ENCODE data around the gene SRD5A2.
A peak's percentile ranks its signal among the peaks of the same experiment; 100 is the strongest.

The SRD5A2 gene

DNA sequence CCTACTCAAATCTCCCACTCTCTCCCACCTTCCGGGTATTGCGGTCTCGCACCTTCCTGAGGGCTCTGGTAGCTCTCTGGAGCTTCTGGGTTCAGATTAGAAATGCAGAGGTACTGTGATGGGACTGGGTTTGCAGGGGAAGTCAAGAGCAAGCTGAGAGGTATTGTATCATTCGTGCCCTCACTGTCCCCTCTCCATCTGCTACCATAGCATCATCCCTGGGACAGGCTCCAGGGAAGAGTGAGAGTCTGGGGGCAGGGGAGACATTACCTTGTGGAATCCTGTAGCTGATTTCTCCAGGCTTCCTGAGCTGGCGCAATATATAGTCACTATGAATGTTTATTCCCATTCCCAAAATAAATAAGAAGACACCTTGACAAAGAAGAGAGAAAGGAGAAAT, 49.6 kb downstream of the SRD5A2 start:
- no peak for DNase-seq

DNA sequence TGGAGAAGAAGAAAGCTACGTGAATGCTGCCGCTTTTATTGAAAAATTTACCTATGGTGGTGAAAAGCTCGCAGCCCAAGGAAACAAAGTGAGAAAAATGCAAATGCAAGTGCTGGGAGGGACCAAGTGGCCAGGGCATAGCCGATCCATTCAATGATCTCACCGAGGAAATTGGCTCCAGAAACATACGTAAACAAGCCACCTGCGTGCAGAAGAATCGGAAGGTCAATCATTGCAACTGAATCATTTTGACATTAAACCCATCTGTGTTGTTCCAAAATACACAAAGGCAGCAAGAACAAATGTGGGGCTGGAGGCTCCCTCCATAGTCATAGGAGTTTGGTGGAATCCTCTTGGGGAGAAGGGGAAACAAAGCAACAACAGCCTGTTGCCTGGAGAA, 51.5 kb downstream of the SRD5A2 start:
- no peak for DNase-seq

- no peak for DNase-seq
Observed at GRCh38 chr2:31528823-31529222, 51.9 kb downstream of the SRD5A2 start.

- no peak for DNase-seq
Observed at GRCh38 chr2:31526946-31527732, 53.6 kb downstream of the SRD5A2 start.

DNA sequence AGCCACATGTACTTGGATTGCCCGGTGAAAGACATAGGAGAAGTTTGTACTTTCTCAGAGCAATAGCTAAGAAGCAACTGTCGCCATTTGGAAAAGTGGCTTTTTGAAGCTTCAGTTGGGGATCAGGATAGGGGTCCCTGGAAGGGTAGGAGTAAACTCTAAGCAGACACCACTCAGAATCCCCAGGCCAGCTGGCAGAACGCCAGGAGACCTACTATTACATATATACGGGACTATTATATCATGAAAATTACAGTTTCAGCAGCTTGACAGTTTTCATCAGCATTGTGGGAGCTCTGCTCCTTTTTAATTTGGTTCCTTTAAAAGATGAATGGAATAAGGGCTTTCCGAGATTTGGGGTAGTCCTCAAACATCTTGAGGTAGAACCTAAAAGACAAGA, 54.9 kb downstream of the SRD5A2 start:
- no peak for DNase-seq

DNA sequence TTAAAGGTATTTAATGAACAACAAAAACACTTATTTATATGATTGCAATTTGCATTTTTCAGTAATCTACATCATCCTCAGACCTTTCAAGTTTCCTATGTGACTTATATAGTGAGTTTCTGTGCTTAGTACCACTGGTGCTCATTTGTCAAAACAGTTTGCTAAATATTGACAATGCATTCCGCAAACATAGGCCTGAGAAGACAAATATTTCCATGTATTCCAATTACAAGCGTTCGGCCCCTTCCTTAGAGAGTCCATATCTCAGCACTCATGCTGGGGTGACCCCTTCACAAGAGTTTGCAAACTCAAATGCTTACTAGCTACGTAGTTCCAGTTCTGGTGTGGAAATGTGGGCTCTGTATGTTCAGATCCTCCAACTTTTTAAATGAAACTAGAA, 56.1 kb downstream of the SRD5A2 start:
- no peak for DNase-seq

GRCh38 chr2:31523871-31524492, 56.8 kb downstream of the SRD5A2 start:
- peak; percentile 25 to 30 for DNase-seq

DNA sequence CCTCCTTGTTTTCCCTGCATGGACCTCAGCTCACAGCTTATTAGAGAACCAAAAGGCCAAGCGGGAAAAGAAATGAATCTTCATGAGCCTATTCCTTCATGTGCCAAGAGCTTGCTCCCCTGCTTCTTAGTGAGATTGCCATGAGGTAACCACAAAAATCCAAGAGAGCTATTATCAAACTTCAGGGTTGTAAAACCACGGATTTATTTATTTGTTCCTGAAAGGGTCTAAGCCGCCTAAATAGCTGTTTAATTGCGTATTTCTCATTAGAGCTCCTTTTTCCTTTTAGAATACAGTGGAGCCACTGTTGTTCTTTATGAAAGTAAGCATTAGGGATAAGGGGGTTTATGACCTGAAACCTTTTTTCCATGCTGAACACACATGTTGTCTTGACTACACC, 58.0 kb downstream of the SRD5A2 start:
- DNase-seq: no peak

DNA sequence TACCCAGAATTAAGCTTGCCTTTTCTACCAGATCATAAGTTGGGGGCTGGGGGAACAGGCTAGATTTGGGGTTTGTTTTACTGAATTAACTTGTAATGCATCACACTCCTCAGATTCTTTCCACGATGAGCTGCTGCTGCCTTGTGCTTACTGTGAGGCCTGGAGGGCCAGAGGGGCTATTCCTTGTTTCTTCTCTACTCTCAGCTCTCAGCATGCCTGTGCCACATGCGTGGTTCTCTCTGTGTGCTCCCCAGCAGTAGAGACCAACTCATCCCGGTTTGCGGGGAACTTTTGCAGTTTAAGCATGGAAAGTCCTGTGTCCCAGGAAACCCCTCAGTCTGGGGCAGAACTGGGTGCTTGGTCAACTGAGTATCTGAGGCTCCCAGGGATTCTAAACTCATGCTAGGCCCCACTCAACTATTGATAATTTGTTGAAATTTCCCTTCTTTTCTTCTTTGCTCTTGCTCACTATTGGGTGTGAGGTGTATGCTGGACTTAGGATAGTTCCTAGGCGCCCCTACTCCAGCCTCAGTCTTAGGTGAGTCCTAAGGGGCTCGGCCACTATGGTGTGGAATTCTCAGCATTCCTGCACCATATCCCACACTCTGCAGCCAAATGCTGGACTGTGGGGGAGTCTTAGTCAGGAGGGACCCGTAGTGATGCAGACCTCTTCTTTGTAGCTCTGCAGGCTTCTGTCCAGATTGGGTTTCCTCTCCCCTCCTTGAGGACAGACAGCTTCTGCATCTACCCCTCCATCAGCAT, 63.1 kb downstream of the SRD5A2 start:
- no peak for DNase-seq

GRCh38 chr2:31515586-31515985, 65.2 kb downstream of the SRD5A2 start:
- no peak for DNase-seq

GRCh38 chr2:31513553-31513952, 67.2 kb downstream of the SRD5A2 start:
- no peak for DNase-seq

DNA sequence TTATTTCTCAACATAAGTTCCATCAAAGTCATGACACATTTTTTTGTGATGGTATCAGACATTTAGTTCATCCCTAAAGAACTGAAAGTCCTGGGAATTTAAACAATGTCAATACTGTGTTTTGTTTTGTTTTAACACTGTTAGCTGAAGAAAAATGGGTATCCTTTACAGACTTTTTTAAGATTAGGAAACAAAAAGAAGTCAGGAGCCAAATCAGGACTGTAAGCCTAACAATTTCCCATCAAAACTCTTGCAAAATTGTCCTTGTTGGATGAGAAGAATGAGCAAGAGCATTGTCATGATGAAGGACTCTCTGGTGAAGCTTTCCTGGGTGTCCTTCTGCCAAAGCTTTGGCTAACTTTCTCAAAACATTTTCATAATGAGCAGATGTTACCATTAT, 69.4 kb downstream of the SRD5A2 start:
- no peak for DNase-seq

DNA sequence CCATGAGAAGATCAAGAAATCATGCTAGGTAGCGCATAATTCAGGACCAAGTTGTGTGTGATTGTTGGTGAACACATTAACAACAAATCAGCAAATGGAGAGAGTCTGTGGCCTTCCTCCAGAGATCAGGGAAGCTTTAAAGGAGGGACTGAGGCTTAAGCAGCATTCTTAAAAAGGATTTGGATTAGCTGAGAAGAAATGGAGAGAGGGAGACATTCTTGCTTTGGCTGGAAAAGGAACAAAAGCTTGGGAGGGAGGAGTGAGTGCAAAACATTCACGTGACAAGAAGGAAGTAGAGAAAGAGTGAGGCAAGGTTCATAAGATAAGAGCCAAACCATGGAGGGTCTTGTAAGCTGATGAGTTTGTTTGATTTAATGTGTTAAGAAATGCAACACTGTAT, 75.6 kb downstream of the SRD5A2 start:
- DNase-seq: no peak

DNA sequence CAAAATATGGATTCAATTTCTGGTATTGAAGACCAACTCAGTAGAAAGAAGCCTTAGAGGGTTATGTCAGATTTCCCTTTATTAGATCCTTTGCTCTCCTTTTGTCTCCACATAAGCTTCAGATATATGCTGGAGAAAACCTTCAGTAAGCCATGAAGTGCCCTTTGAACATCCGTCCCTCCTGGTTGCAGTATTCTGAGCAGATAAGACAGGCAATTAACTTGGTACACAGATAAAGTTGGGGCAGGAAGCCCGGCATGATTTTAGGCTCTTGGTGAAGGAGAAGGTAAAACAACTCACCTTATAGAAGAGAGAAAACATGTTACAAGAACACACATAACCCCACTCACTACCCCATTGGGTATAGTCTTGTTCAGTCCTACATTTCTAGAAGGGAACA, 76.4 kb downstream of the SRD5A2 start:
- no peak for DNase-seq

DNA sequence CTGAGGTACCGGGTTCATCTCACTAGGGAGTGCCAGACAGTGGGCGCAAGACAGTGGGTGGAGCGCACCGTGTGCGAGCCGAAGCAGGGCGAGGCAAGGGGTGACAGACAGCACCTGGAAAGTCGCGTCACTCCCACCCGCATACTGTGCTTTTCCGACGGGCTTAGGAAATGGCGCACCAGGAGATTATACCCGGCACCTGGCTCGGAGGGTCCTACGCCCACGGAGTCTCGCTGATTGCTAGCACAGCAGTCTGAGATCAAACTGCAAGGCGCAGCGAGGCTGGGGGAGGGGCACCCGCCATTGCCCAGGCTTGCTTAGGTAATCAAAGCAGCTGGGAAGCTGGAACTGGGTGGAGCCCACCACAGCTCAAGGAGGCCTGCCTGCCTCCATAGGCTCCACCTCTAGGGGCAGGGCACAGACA, 84.3 kb downstream of the SRD5A2 start:
- DNase-seq: peak; percentile 25 to 30

DNA sequence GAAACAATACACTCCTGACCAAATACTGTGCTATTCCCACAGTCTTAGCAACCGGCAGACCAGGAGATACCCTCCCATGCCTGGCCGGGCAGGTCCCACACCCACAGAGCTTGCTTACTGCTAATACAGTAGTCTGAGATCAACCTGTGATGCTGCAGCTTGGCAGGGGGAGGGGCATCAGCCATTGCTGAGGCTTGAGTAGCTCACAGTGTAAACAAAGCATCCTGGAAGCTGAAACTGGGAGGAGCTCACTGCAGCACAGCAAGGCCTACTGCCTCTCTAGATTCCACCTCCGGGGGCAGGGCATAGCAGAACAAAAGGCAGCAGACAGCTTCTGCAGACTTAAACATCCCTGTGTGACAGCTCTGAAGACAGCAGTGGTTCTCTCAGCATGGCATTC, 91.4 kb downstream of the SRD5A2 start:
- peak; percentile 69 to 76 for DNase-seq

DNA sequence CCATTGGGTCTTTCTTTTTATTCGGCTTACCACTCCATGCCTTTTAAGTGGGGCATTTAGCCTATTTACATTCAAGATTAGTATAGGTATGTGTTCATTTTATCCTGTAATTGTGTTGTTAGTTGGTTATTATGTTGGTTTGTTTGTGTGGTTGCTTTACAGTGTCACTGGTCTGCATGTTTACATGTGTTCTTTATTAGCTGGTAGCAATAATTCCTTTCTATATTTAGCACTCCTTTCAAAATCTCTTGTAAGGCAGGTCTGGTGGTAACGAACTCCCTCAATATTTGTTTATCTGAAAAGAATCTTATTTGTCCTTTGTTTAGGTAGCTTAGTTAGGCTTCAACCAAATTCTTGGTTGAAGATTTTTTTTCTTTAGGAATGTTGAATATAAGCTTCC, 97.5 kb downstream of the SRD5A2 start:
- no peak for DNase-seq

- no peak for DNase-seq
Observed at GRCh38 chr2:31476511-31477180, 104.1 kb downstream of the SRD5A2 start.

GRCh38 chr2:31475692-31476091, 105.0 kb downstream of the SRD5A2 start:
- no peak for DNase-seq

DNA sequence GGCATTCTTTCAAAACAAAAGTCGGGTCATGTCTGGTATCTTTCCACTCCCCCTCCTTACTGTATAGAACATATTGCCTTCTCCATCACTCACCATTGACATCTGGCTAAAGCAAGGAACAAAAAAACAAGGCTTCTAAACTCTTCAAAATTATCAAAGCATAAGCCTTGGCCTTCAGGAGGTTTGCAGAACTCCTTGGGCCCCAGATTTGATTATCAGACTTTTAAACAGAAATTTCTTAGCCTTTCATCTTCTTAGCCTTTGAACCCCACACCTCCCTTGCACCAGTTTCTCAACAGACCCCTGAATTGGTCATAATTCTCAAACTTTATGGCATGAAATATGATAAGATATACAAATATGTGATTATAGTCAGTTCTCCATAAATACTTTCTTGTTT, 106.4 kb downstream of the SRD5A2 start:
- DNase-seq: no peak
